Coronary artery (tissue), 2 donors: ENCODE results near the gene DYSF.

Source experiments
- DNase-seq: peaks from one replicate; pipeline ENCODE4 v3.0.0-alpha.2; 2017; ENCODE audit warnings: low spot score
- H3K27ac ChIP-seq, 2 donors: fragments of 200-600 bp; sonication (generic); one replicate each; pipeline ENCODE4 v1.5.1; 2016 to 2019
- H3K4me3 ChIP-seq: fragments of 200-600 bp; sonication (generic); 2 replicates; pipeline ENCODE4 v1.5.1; 2016; ENCODE audit warnings: mild to moderate bottlenecking, moderate library complexity
- CTCF ChIP-seq: fragments of 200-600 bp; sonication (generic); IDR thresholded peaks from one replicate; pipeline ENCODE4 v1.5.1; 2019; ENCODE audit warnings: antibody characterized with exemption

DYSF gene

GRCh38 chr2:71516253-71516888 lies 63.0 kb downstream of the DYSF start:
- Histone ChIP-seq H3K4me3 (no peak overlapping the region), H3K27ac (no peak overlapping the region)
- DNase-seq: peak; percentile 19
- no peak for TF ChIP-seq CTCF

GRCh38 chr2:71517851-71518250 lies 64.5 kb downstream of the DYSF start:
- DNase-seq: peak; percentile 50
- Histone ChIP-seq H3K27ac (no peak overlapping the region), H3K4me3 (no peak overlapping the region)
- TF ChIP-seq CTCF: no peak

GRCh38 chr2:71521436-71521950 lies 68.1 kb downstream of the DYSF start:
- no peak for TF ChIP-seq CTCF
- H3K4me3 ChIP-seq: no peak overlapping the region

GRCh38 chr2:71524476-71524875 lies 71.1 kb downstream of the DYSF start:
- Histone ChIP-seq H3K27ac (no peak overlapping the region), H3K4me3 (no peak overlapping the region)
- no peak for DNase-seq
- no peak for TF ChIP-seq CTCF

More at GRCh38 chr2:71521436-71521950, 68.1 kb downstream of the DYSF start:
- DNase-seq: no peak
- no peak overlapping the region for H3K27ac ChIP-seq

DNA sequence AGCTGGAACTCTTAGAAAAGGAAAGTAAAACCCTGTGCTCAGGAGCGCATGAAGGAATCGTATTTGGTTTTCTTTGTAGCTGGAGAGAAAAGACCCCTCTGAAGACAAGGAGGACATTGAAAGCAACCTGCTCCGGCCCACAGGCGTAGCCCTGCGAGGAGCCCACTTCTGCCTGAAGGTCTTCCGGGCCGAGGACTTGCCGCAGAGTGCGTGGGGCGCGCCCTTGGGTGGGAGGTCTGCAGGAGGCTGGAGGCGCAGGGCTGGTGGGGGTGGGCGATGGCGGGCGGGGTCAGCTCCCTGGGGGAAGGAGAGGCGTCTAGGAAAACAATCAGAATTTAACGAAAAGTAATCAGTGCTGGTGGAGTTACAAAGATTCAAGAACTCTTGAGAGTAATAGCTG lies 72.8 kb downstream of the DYSF start:
- no peak for DNase-seq
- TF ChIP-seq CTCF: no peak

DNA sequence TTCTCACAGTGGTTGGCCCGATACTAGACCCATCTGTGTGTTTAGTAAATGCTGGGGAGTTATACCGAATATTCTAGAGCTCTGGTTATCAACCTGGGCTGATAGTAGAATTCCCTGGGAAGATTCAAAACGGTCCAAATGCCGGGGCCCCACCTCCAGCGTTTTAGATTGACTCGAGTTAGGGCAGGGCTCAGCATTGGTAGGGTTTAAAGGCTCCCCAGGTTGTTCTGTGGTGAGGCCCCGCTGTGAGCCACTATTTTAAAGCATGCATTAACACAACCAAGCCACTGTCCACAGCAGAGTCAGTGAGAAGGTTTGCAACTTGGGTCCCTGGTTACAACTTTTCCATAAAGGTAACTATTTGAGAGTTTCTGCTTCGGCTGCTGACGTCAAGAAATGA lies 73.6 kb downstream of the DYSF start:
- Histone ChIP-seq H3K4me3 (no peak overlapping the region), H3K27ac (no peak overlapping the region)
- DNase-seq: no peak
- no peak for TF ChIP-seq CTCF

More for the DNA sequence above, 72.8 kb downstream of the DYSF start:
- Histone ChIP-seq H3K4me3 (no peak overlapping the region), H3K27ac (no peak overlapping the region)

- Histone ChIP-seq H3K27ac (no peak overlapping the region), H3K4me3 (no peak overlapping the region)
- no peak for DNase-seq
- no peak for TF ChIP-seq CTCF
These were observed 74.8 kb downstream of the DYSF start for GRCh38 chr2:71528131-71528591.
